Vagina (tissue), 2 donors: ENCODE data around the gene FHIT.

Experiments
- CTCF ChIP-seq, 3 experiments: fragments of 450-650 bp in 2 of 3; fragments of 200-600 bp in 1 of 3; sonication (generic) in 1 of 3; IDR thresholded peaks; one replicate each; pipeline ENCODE4 v1.5.1; 2017 to 2019; ENCODE audit warnings: antibody characterized with exemption in 3 of 3, mild to moderate bottlenecking in 2 of 3, moderate library complexity in 2 of 3
- POLR2A ChIP-seq, 2 donors: fragments of 450-650 bp; IDR thresholded peaks; one replicate each; pipeline ENCODE4 v1.6.1; 2017; ENCODE audit warnings: antibody characterized with exemption in 2 of 2, mild to moderate bottlenecking in 2 of 2, moderate library complexity in 2 of 2
- POLR2AphosphoS5 ChIP-seq, 2 donors: sonication (generic); formaldehyde crosslinking; IDR thresholded peaks; one replicate each; pipeline ENCODE4 v1.9.0; 2017; ENCODE audit warnings: antibody characterized with exemption in 2 of 2, mild to moderate bottlenecking in 2 of 2, low read depth in 1 of 2; ENCODE audit not compliant: insufficient read depth in 1 of 2

- TF ChIP-seq CTCF (IDR thresholded peaks at IDR 0.05): no peak
- no peak for TF ChIP-seq POLR2AphosphoS5 (IDR thresholded peaks at IDR 0.05; ENCODE audit: insufficient read depth in 1 of 2, low read depth in 1 of 2)
- no peak for TF ChIP-seq POLR2A (IDR thresholded peaks at IDR 0.05)
Measured at GRCh38 chr3:59829527-59829926, 1421.7 kb downstream of the FHIT start.
